RWPE2 (cell line): ENCODE data around the gene TMEM14C.
"Not testable (repeated sequence)": the region's sequence is repeated elsewhere in the genome, so short reads cannot be mapped to it uniquely, and the experiment has no call there.

Source experiments
- ATAC-seq: fragments of 200-7000 bp; cut with Tn5 transposase; 3 replicates; pipeline ENCODE4 v1.9.1; 2021; ENCODE audit warnings: low read depth
- DNase-seq: peaks from one replicate; pipeline ENCODE4 v3.0.0-alpha.2; 2020; ENCODE audit warnings: low spot score
- H3K27ac ChIP-seq: fragments of 450-650 bp; 2 replicates; pipeline ENCODE4 v1.5.1; 2017; ENCODE audit warnings: mild to moderate bottlenecking; ENCODE audit not compliant: poor library complexity, severe bottlenecking
- H3K27me3 ChIP-seq: fragments of 250-450 bp; sonication (Bioruptor Pico); 2 replicates; pipeline ENCODE4 v1.5.1; 2021; ENCODE audit warnings: mild to moderate bottlenecking, moderate library complexity; ENCODE audit not compliant: insufficient read depth, poor library complexity, severe bottlenecking
- H3K36me3 ChIP-seq: fragments of 250-450 bp; sonication (Bioruptor Pico); 2 replicates; pipeline ENCODE4 v1.5.1; 2020; ENCODE audit warnings: low read depth, mild to moderate bottlenecking, moderate library complexity
- H3K4me1 ChIP-seq: fragments of 250-450 bp; sonication (Bioruptor Pico); 2 replicates; pipeline ENCODE4 v1.5.1; 2021; ENCODE audit warnings: mild to moderate bottlenecking, moderate library complexity; ENCODE audit not compliant: insufficient read depth, poor library complexity, severe bottlenecking
- H3K4me3 ChIP-seq: fragments of 250-450 bp; sonication (Bioruptor Pico); 2 replicates; pipeline ENCODE4 v1.5.1; 2021; ENCODE audit warnings: mild to moderate bottlenecking, moderate library complexity; ENCODE audit not compliant: severe bottlenecking
- H3K9me3 ChIP-seq: fragments of 250-450 bp; sonication (Bioruptor Pico); 2 replicates; pipeline ENCODE4 v1.5.1; 2021; ENCODE audit warnings: mild to moderate bottlenecking, moderate library complexity; ENCODE audit not compliant: severe bottlenecking
- TF ChIP-seq, protein P1 (sequence below): fragments of 450-650 bp; IDR thresholded peaks from one replicate; pipeline ENCODE4 v1.5.1; 2017; ENCODE audit warnings: mild to moderate bottlenecking, moderate library complexity; ENCODE audit not compliant: poor library complexity, severe bottlenecking

The TMEM14C gene

GRCh38 chr6:10713962-10714361 lies 8.9 kb upstream of the TMEM14C start:
- Histone ChIP-seq H3K36me3 (peaks cover 9% of the 10 kb centered on the region), H3K4me3 (no peak overlapping the region), H3K4me1 (no peaks in the 10 kb centered on the region), H3K9me3 (peaks cover 6% of the 10 kb centered on the region), H3K27me3 (no peaks in the 10 kb centered on the region), H3K27ac (no peak overlapping the region)
- ATAC-seq: no peak
- TF ChIP-seq, protein P1, sequence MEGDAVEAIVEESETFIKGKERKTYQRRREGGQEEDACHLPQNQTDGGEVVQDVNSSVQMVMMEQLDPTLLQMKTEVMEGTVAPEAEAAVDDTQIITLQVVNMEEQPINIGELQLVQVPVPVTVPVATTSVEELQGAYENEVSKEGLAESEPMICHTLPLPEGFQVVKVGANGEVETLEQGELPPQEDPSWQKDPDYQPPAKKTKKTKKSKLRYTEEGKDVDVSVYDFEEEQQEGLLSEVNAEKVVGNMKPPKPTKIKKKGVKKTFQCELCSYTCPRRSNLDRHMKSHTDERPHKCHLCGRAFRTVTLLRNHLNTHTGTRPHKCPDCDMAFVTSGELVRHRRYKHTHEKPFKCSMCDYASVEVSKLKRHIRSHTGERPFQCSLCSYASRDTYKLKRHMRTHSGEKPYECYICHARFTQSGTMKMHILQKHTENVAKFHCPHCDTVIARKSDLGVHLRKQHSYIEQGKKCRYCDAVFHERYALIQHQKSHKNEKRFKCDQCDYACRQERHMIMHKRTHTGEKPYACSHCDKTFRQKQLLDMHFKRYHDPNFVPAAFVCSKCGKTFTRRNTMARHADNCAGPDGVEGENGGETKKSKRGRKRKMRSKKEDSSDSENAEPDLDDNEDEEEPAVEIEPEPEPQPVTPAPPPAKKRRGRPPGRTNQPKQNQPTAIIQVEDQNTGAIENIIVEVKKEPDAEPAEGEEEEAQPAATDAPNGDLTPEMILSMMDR: no peak
- DNase-seq: no peak

GRCh38 chr6:10719296-10719963 lies 3.4 kb upstream of the TMEM14C start:
- no peaks in the 10 kb centered on the region; the same call in 1 of the 2 replicates for H3K36me3 ChIP-seq
- H3K27me3 ChIP-seq: no peaks in the 10 kb centered on the region
- no peaks in the 10 kb centered on the region for H3K4me1 ChIP-seq
- H3K27ac ChIP-seq: peak overlapping the region; percentile 76
- H3K4me3 ChIP-seq: peak overlapping the region; percentile 47
- DNase-seq (no peak), ATAC-seq (no peak)
- H3K9me3 ChIP-seq: peaks cover 6% of the 10 kb centered on the region
- TF ChIP-seq, protein P1: no peak

GRCh38 chr6:10719964-10720264 lies 3.0 kb upstream of the TMEM14C start:
- TF ChIP-seq, protein P1: no peak
- Histone ChIP-seq H3K4me1 (no peaks in the 10 kb centered on the region), H3K9me3 (peaks cover 6% of the 10 kb centered on the region), H3K36me3 (peaks cover 2% of the 10 kb centered on the region; the same call in 1 of the 2 replicates), H3K4me3 (peak overlapping the region; percentile 47), H3K27me3 (no peaks in the 10 kb centered on the region), H3K27ac (peak overlapping the region; percentile 76)
- ATAC-seq (no peak; the same call in 2 of the 3 replicates), DNase-seq (no peak)

- TF ChIP-seq, protein P1: no peak
Measured at GRCh38 chr6:10720265-10720959, 2.5 kb upstream of the TMEM14C start.

DNA sequence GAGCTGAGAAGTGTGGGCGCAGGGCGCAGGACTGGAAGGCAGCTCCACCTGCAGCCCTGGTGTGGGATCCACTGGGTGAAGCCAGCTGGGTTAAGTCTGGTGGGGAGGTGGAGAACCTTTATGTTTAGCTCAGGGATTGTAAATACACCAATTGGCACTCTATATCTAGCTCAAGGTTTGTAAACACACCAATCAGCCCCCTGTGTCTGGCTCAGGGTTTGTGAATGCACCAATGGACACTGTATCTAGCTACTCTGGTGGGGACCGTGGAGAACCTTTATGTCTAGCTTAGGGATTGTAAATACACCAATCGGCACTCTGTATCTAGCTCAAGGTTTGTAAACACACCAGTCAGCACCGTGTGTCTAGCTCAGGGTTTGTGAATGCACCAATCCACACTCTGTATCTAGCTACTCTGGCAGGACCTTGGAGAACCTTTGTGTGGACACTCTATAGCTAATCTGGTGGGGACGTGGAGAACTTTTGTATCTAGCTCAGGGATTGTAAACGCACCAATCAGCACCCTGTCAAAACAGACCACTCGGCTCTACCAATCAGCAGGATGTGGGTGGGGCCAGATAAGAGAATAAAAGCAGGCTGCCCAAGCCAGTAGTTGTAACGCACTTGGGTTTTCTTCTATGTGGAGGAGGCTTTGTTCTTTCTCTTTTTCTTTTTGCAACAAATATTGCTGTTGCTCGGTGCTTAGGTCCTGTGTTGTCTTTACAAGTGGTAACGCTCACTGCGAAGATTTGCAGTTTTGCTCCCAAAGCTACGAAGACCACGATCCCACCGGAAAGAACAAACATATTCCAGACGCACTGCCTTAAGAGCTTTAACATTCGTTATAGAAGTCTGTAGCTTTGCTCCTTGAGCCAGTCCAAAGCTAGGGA lies 1.7 kb upstream of the TMEM14C start:
- H3K27ac ChIP-seq: peak overlapping the region; percentile 76
- H3K36me3 ChIP-seq: peaks cover 14% of the 10 kb centered on the region
- H3K9me3 ChIP-seq, DNase-seq, H3K4me1 ChIP-seq, H3K27me3 ChIP-seq, ATAC-seq: not testable (repeated sequence)
- peak overlapping the region; percentile 47 for H3K4me3 ChIP-seq

More at GRCh38 chr6:10720265-10720959, 2.5 kb upstream of the TMEM14C start:
- Histone ChIP-seq H3K27ac (peak overlapping the region; percentile 76), H3K36me3 (peaks cover 6% of the 10 kb centered on the region; the same call in 1 of the 2 replicates), H3K9me3 (peaks cover 6% of the 10 kb centered on the region), H3K4me3 (peak overlapping the region; percentile 47), H3K4me1 (no peaks in the 10 kb centered on the region), H3K27me3 (no peaks in the 10 kb centered on the region)
- ATAC-seq (peak; percentile 37), DNase-seq (no peak)
